Left ventricle myocardium inferior (tissue), 1 donor: ENCODE data around the gene UGGT2. TPM values are rescaled to one million over a fixed set of nuclear protein-coding genes. Genes with fewer than 3 reads are reported as not detected.
"Not testable (repeated sequence)": the region's sequence is repeated elsewhere in the genome, so short reads cannot be mapped to it uniquely, and the experiment has no call there.

Experiments
- DNase-seq: peaks from one replicate; pipeline ENCODE4 v3.0.0-alpha.2; 2020
- H3K27ac ChIP-seq: fragments of 200-600 bp; replicated peaks from 2 replicates; pipeline ENCODE4 v1.8.0; 2021
- H3K27me3 ChIP-seq: fragments of 200-600 bp; 2 replicates; pipeline ENCODE4 v1.8.0; 2021; ENCODE audit warnings: low read depth
- H3K36me3 ChIP-seq: fragments of 200-600 bp; 2 replicates; pipeline ENCODE4 v1.8.0; 2021
- H3K4me1 ChIP-seq: fragments of 200-600 bp; 2 replicates; pipeline ENCODE4 v1.8.0; 2021
- H3K4me3 ChIP-seq: fragments of 200-600 bp; 2 replicates; pipeline ENCODE4 v1.8.0; 2021; ENCODE audit warnings: mild to moderate bottlenecking, moderate library complexity
- H3K9me3 ChIP-seq: fragments of 200-600 bp; replicated peaks from 2 replicates; pipeline ENCODE4 v1.8.0; 2021
- CTCF ChIP-seq: fragments of 200-600 bp; IDR thresholded peaks from 2 replicates; pipeline ENCODE4 v1.8.0; 2021; ENCODE audit warnings: antibody characterized with exemption, mild to moderate bottlenecking, borderline replicate concordance
- intact Hi-C: fragments of 100-400 bp; cut with micrococcal nuclease; formaldehyde crosslinking; loops from one replicate; pipeline ENCODE4 v1.11.0; 2022
- total RNA-seq: library from RNA; stranded (reverse); fragmentation: NEBNext Ultra II Directional; extraction: Animal tissue kit (Norgen Biotek cat#: 25700); gene quantifications from one replicate; pipeline ENCODE4 v1.2.1, GENCODE V29; 2021
- donor health status: DM: no; HTN: yes; CAD: no; lungs with severe emphysema.

The UGGT2 gene
- total RNA-seq, 1 donor from 2014 or later: 11.4 TPM

DNA sequence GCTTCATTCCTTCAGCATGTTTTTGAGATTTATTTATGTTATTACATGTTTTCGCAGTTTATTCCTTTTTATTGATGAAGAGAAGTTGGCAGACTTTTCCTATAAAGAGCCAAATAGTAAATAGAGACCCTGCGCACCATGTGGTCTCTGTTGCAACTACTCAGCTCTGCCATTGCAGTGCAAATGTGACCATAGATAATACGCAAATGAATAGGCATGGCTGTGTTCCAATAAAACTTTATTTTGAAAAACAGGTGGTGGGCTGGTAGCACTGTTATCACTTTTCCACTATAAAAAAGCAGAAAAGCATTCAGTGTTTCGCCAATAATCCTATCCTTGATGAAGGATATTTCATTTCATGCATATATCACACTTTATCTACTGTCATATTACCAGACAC is 281.3 kb downstream of the UGGT2 start:
- peaks cover 8% of the 10 kb centered on the region for H3K36me3 ChIP-seq
- no peaks in the 10 kb centered on the region for H3K27me3 ChIP-seq
- H3K9me3 ChIP-seq: no peaks in the 10 kb centered on the region
- no peak for TF ChIP-seq CTCF
- H3K4me3 ChIP-seq: no peak overlapping the region
- H3K27ac ChIP-seq: no peak overlapping the region
- intact Hi-C loops: no loop called here
- no peaks in the 10 kb centered on the region for H3K4me1 ChIP-seq
- no peak for DNase-seq

- no peaks in the 10 kb centered on the region for H3K27me3 ChIP-seq
- peaks cover 66% of the 10 kb centered on the region for H3K36me3 ChIP-seq
- TF ChIP-seq CTCF: no peak
- no peaks in the 10 kb centered on the region for H3K9me3 ChIP-seq
- H3K4me1 ChIP-seq: no peaks in the 10 kb centered on the region
- no peak overlapping the region for H3K27ac ChIP-seq
- no peak overlapping the region for H3K4me3 ChIP-seq
- intact Hi-C loops: no loop called here
- no peak for DNase-seq
These were observed 289.6 kb downstream of the UGGT2 start for GRCh38 chr13:95763601-95764000.

GRCh38 chr13:95762626-95763025 is 290.6 kb downstream of the UGGT2 start:
- intact Hi-C loops, H3K4me1 ChIP-seq, DNase-seq, H3K27ac ChIP-seq, H3K9me3 ChIP-seq, H3K4me3 ChIP-seq, H3K27me3 ChIP-seq: not testable (repeated sequence)
- H3K36me3 ChIP-seq: peaks cover 74% of the 10 kb centered on the region

- TF ChIP-seq CTCF: no peak
- intact Hi-C loops: no loop called here
These were observed 297.1 kb downstream of the UGGT2 start for GRCh38 chr13:95756072-95756471.

GRCh38 chr13:95754069-95754468 is 299.1 kb downstream of the UGGT2 start:
- Histone ChIP-seq H3K4me3 (no peak overlapping the region), H3K9me3 (no peaks in the 10 kb centered on the region), H3K27ac (no peak overlapping the region), H3K4me1 (peaks cover 17% of the 10 kb centered on the region), H3K27me3 (no peaks in the 10 kb centered on the region), H3K36me3 (peaks cover 10% of the 10 kb centered on the region)
- DNase-seq: no peak
- intact Hi-C loops: no loop called here
- TF ChIP-seq CTCF: no peak

More at GRCh38 chr13:95756072-95756471, 297.1 kb downstream of the UGGT2 start:
- DNase-seq: no peak
- no peak overlapping the region for H3K4me3 ChIP-seq
- no peaks in the 10 kb centered on the region for H3K9me3 ChIP-seq
- no peak overlapping the region for H3K27ac ChIP-seq
- H3K36me3 ChIP-seq: peaks cover 20% of the 10 kb centered on the region
- peaks cover 17% of the 10 kb centered on the region for H3K4me1 ChIP-seq
- no peaks in the 10 kb centered on the region for H3K27me3 ChIP-seq

- Histone ChIP-seq H3K4me1 (peaks cover 19% of the 10 kb centered on the region), H3K9me3 (no peaks in the 10 kb centered on the region), H3K27me3 (no peaks in the 10 kb centered on the region), H3K4me3 (no peak overlapping the region), H3K27ac (no peak overlapping the region), H3K36me3 (no peaks in the 10 kb centered on the region)
- intact Hi-C loops: no loop called here
- no peak for TF ChIP-seq CTCF
- no peak for DNase-seq
These were observed 300.5 kb downstream of the UGGT2 start for GRCh38 chr13:95752677-95753076.

Other genes with a start within 250 kb of the UGGT2 start
- 2.0 TPM for gene HS6ST3, start 36.7 kb upstream of the UGGT2 start, total RNA-seq